ENCODE data around the gene TFF2. TPM values are rescaled to one million over a fixed set of nuclear protein-coding genes. Genes with fewer than 3 reads are reported as not detected.

TFF2 gene
- total RNA-seq, 2 experiments from 2014 or later = not detected

- no peaks in the 10 kb centered on the region for H3K27me3 Mint-ChIP-seq
- peak; percentile 42 for DNase-seq
- H3K4me3 Mint-ChIP-seq = peak overlapping the region; percentile 63
- CTCF ChIA-PET = interaction anchor here (0.9 to 1.6 kb wide), 4 partner anchors 13 to 64 kb away, joined by 3 to 6 read pairs (median 4); no protein-coding TSS in a partner anchor
- H3K36me3 Mint-ChIP-seq = peaks cover 38% of the 10 kb centered on the region
- peaks cover 29% of the 10 kb centered on the region for H3K4me1 Mint-ChIP-seq (ENCODE audit: low read depth)
- intact Hi-C loops (cut with micrococcal nuclease) = loop anchor here (1.0 to 2.0 kb wide), 2 partner anchors 35 to 50 kb away; no protein-coding TSS in a partner anchor
- H3K27ac Mint-ChIP-seq = peak overlapping the region; percentile 95
- POLR2A ChIA-PET = interaction anchor here (0.6 to 2.6 kb wide), 9 partner anchors 16 to 137 kb away, joined by 3 to 9 read pairs (median 6); partner anchors contain the start of gene UBASH3A
- no peaks in the 10 kb centered on the region for H3K9me3 Mint-ChIP-seq
Measured at GRCh38 chr21:42374457-42374856, 23.7 kb upstream of the TFF2 start.

GRCh38 chr21:42373908-42374455 lies 23.2 kb upstream of the TFF2 start:
- Mint-ChIP-seq H3K36me3 (peaks cover 38% of the 10 kb centered on the region), H3K4me1 (ENCODE audit: low read depth) (peaks cover 29% of the 10 kb centered on the region)
- CTCF ChIA-PET = interaction anchor here (1.2 to 1.9 kb wide), 4 partner anchors 8 to 38 kb away, joined by 3 to 7 read pairs (median 5); no protein-coding TSS in a partner anchor

GRCh38 chr21:42373196-42373907 lies 22.6 kb upstream of the TFF2 start:
- intact Hi-C loops (cut with micrococcal nuclease) = no loop called here
- POLR2A ChIA-PET = interaction anchor here (0.5 to 2.6 kb wide), 8 partner anchors 20 to 136 kb away, joined by 3 to 9 read pairs (median 6); partner anchors contain the start of gene UBASH3A
- CTCF ChIA-PET = interaction anchor here (1.3 to 1.9 kb wide), 3 partner anchors 8 to 36 kb away, joined by 3 to 7 read pairs (median 6); no protein-coding TSS in a partner anchor

More at GRCh38 chr21:42373908-42374455, 23.2 kb upstream of the TFF2 start:
- Mint-ChIP-seq H3K4me3 (no peak overlapping the region), H3K27ac (peak overlapping the region; percentile 95), H3K9me3 (no peaks in the 10 kb centered on the region), H3K27me3 (no peaks in the 10 kb centered on the region)
- intact Hi-C loops (cut with micrococcal nuclease) = loop anchor here (1.0 to 2.0 kb wide), 2 partner anchors 35 to 51 kb away; no protein-coding TSS in a partner anchor
- POLR2A ChIA-PET = interaction anchor here (0.5 to 2.6 kb wide), 11 partner anchors 17 to 137 kb away, joined by 3 to 9 read pairs (median 5); partner anchors contain the start of gene UBASH3A
- no peak for DNase-seq

DNA sequence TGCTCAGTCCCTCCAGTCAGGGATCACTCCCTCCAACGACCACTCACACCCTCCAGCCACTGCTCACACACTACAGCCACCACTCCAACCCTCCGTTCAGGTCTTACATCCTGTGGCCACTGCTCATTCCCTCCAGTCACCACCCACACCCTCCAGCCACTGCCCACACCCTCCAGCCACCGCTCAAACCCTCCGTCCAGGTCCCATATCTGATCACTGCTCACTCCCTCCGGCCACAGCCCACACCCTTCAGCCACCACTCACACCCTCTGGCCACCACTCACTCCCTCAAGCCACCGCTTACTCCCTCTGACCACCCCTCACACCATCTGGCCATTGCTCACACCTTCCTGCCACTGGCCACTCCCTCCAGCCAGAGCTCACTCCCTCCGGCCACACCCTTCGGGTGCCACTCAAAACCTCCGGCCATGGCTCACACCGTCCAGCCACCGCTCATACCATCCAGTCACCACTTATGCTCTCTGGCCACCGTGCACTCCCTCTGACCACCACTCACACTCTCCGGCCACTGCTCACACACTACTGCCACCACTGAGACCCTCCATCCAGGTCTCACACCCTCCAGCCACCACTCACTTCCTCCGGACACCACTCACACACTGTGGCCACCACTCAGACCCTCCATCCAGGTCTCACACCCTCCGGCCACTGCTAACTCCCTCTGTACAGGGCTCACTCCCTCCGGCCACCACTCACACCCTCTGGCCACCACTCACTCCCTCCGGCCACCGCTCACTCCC lies 20.3 kb upstream of the TFF2 start:
- Mint-ChIP-seq H3K4me3 (peak overlapping the region; percentile 3), H3K4me1 (ENCODE audit: low read depth) (peaks cover 35% of the 10 kb centered on the region), H3K27me3 (no peaks in the 10 kb centered on the region), H3K9me3 (no peaks in the 10 kb centered on the region), H3K36me3 (peaks cover 24% of the 10 kb centered on the region), H3K27ac (peak overlapping the region; percentile 19)
- CTCF ChIA-PET = no interaction called here
- intact Hi-C loops (cut with micrococcal nuclease) = no loop called here
- DNase-seq = no peak
- POLR2A ChIA-PET = no interaction called here

More at GRCh38 chr21:42373196-42373907, 22.6 kb upstream of the TFF2 start:
- Mint-ChIP-seq H3K9me3 (no peaks in the 10 kb centered on the region), H3K4me1 (ENCODE audit: low read depth) (peaks cover 30% of the 10 kb centered on the region), H3K4me3 (no peak overlapping the region), H3K36me3 (peaks cover 37% of the 10 kb centered on the region), H3K27me3 (no peaks in the 10 kb centered on the region), H3K27ac (peak overlapping the region; percentile 95)
- peak; percentile 65 for DNase-seq

- no peak overlapping the region for H3K4me3 Mint-ChIP-seq
- CTCF ChIA-PET = interaction anchor here (0.8 kb wide), 1 partner anchor 29 kb away, joined by 3 read pairs; no protein-coding TSS in a partner anchor
- peaks cover 23% of the 10 kb centered on the region for H3K36me3 Mint-ChIP-seq
- no peaks in the 10 kb centered on the region for H3K27me3 Mint-ChIP-seq
- POLR2A ChIA-PET = interaction anchor here (0.6 kb wide), 1 partner anchor 40 kb away, joined by 3 read pairs; no protein-coding TSS in a partner anchor
- H3K4me1 Mint-ChIP-seq (ENCODE audit: low read depth) = peaks cover 30% of the 10 kb centered on the region
- no peaks in the 10 kb centered on the region for H3K9me3 Mint-ChIP-seq
- DNase-seq = no peak
- no peak overlapping the region for H3K27ac Mint-ChIP-seq
- intact Hi-C loops (cut with micrococcal nuclease) = no loop called here
Measured at GRCh38 chr21:42369821-42370220, 19.0 kb upstream of the TFF2 start.

- DNase-seq = no peak
- H3K27me3 Mint-ChIP-seq = peaks cover 4% of the 10 kb centered on the region
- peak overlapping the region; percentile 70 for H3K27ac Mint-ChIP-seq
- intact Hi-C loops (cut with micrococcal nuclease) = no loop called here
- ChIA-PET CTCF (interaction anchor here (1.0 to 1.6 kb wide), 4 partner anchors 12 to 82 kb away, joined by 3 to 6 read pairs (median 4); no protein-coding TSS in a partner anchor), POLR2A (no interaction called here)
- no peaks in the 10 kb centered on the region for H3K9me3 Mint-ChIP-seq
- H3K4me3 Mint-ChIP-seq = no peak overlapping the region
- peaks cover 8% of the 10 kb centered on the region for H3K36me3 Mint-ChIP-seq
- peaks cover 8% of the 10 kb centered on the region for H3K4me1 Mint-ChIP-seq (ENCODE audit: low read depth)
Measured at GRCh38 chr21:42367367-42368165, 16.8 kb upstream of the TFF2 start.

DNA sequence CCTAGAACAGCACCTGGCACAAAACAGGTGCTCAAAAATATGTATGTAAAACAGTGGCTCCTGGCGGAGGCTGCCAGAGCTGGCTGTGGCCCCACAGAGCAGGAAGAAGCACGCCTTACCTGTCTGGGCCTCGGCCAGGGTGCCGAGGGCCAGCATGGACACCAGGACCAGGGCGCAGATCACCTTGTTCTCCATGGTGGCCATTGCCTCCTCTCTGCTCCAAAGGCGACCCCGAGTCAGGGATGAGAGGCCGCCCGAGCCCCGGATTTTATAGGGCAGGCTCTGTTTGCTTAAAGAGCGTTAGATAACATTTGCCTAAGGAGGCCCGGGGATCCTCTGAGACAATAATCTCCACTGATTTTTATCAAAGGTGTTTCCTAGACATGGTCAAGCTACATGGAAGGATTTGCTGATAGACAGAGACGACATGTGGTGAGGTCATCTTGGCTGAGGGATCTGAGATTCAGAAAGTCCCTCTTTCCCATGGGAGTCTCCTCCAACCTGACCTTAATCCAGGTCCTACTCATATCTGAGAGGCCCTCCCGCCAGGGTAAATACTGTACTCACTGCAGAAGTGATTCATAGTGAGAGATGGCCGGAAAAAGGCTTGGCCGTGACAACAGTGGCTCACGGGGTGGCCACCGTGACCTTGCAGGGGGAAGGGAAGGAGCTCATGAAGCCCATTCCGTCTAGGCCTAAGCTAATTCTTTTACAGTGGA lies 15.7 kb upstream of the TFF2 start, which contains the start of gene TFF1:
TFF1 (minus strand) TSS at position 244 of the 719 bp plus-strand sequence; CDS start at position 204, 40 bp downstream.
- ChIA-PET CTCF (interaction anchor here (1.3 to 1.6 kb wide), 2 partner anchors 57 to 84 kb away, joined by 4 to 6 read pairs; no protein-coding TSS in a partner anchor), POLR2A (no interaction called here)
- peaks cover 6% of the 10 kb centered on the region for H3K27me3 Mint-ChIP-seq
- H3K27ac Mint-ChIP-seq = no peak within 1 kb of the TSS
- DNase-seq = no peak
- peaks cover 8% of the 10 kb centered on the region for H3K4me1 Mint-ChIP-seq (ENCODE audit: low read depth)
- H3K4me3 Mint-ChIP-seq = no peak within 1 kb of the TSS
- no peaks in the 10 kb centered on the region for H3K36me3 Mint-ChIP-seq
- intact Hi-C loops (cut with micrococcal nuclease) = no loop called here
- H3K9me3 Mint-ChIP-seq = no peaks in the 10 kb centered on the region

DNA sequence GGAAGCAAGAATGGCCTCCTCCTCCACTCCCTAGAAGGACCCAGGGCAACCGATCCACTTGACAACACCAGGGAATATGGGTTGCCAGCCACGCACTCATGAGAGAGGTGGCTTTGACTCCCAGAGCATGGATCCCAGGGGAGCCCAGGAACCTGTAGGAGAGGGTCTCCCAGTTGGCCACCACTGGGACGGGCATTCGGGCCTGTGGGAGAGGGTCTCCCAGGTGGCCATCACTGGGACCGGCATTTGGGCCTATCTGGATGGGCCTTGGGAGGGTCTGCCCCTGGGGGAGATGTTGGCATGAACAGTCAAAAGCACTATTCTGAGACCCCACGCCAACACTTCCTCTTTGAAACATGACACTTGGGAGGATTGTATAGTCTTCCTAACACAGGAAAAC lies 15.0 kb upstream of the TFF2 start:
- POLR2A ChIA-PET = no interaction called here
- H3K4me3 Mint-ChIP-seq = no peak overlapping the region
- peaks cover 7% of the 10 kb centered on the region for H3K4me1 Mint-ChIP-seq (ENCODE audit: low read depth)
- H3K27ac Mint-ChIP-seq = no peak overlapping the region
- DNase-seq = no peak
- CTCF ChIA-PET = no interaction called here
- peaks cover 6% of the 10 kb centered on the region for H3K27me3 Mint-ChIP-seq
- no peaks in the 10 kb centered on the region for H3K36me3 Mint-ChIP-seq
- intact Hi-C loops (cut with micrococcal nuclease) = no loop called here
- H3K9me3 Mint-ChIP-seq = no peaks in the 10 kb centered on the region

DNA sequence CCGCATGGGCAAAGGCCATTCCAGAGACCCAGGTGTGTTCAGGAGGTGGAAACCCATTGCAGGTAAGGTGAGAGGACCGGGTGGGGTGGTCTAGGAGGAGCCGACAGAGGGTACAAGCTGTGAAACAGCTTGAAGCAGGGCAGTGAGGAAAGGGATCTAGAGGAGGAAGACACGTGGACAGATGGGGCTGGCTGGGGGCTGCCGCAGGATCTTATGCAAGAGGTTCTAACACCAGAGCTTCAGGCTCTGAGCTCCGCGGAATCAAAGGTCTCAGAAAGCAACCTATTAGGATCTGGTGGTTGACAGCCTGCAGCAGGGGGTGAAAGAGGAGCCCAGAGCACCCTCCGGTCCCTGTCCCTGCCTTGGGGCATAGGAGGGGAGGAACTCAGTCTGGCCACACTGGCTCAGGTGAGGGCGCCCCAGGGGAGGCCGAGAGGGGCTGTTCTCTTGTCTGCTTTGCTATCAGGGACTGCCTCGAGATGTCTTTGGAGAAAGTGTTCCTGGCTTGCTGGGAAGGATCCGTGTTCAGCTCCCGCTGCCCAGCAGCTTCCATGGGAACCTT lies 13.6 kb upstream of the TFF2 start:
- intact Hi-C loops (cut with micrococcal nuclease) = no loop called here
- no peaks in the 10 kb centered on the region for H3K9me3 Mint-ChIP-seq
- H3K4me3 Mint-ChIP-seq = no peak overlapping the region
- H3K36me3 Mint-ChIP-seq = no peaks in the 10 kb centered on the region
- H3K27ac Mint-ChIP-seq = no peak overlapping the region
- no peak for DNase-seq
- POLR2A ChIA-PET = no interaction called here
- H3K4me1 Mint-ChIP-seq (ENCODE audit: low read depth) = peaks cover 6% of the 10 kb centered on the region
- CTCF ChIA-PET = no interaction called here
- peaks cover 6% of the 10 kb centered on the region for H3K27me3 Mint-ChIP-seq

- ChIA-PET POLR2A (no interaction called here), CTCF (interaction anchor here (1.0 to 5.6 kb wide), 2 partner anchors 19 to 104 kb away, joined by 3 to 29 read pairs; no protein-coding TSS in a partner anchor)
- Mint-ChIP-seq H3K4me1 (ENCODE audit: low read depth) (peaks cover 5% of the 10 kb centered on the region), H3K36me3 (no peaks in the 10 kb centered on the region), H3K27me3 (peaks cover 8% of the 10 kb centered on the region), H3K27ac (no peak overlapping the region), H3K9me3 (no peaks in the 10 kb centered on the region), H3K4me3 (no peak overlapping the region)
- intact Hi-C loops (cut with micrococcal nuclease) = no loop called here
- DNase-seq = no peak
Measured at GRCh38 chr21:42363312-42363711, 12.5 kb upstream of the TFF2 start.

Measured in activated CD4-positive, alpha-beta memory T cell treated with anti-CD3 and anti-CD28 coated beads for 36 hours (primary cell).